GM23338 (cell line): Measurements from ENCODE around the gene CTBP2.

Experiments
- CTCF ChIP-seq, 2 experiments: fragments of 200-600 bp in 1 of 2; sonication (generic) in 1 of 2; conservative IDR thresholded peaks; 2 replicates each; pipeline versions ENCODE4 v1.5.1 to v1.6.1; 2016 to 2017; ENCODE audit warnings: antibody characterized with exemption in 2 of 2, low read depth in 2 of 2, mild to moderate bottlenecking in 2 of 2, moderate library complexity in 1 of 2
- EZH2 ChIP-seq: fragments of 200-600 bp; sonication (generic); IDR thresholded peaks from one replicate; pipeline ENCODE4 v1.8.0; 2017; ENCODE audit warnings: antibody characterized with exemption, mild to moderate bottlenecking, low read depth; ENCODE audit not compliant: unreplicated experiment
- EZH2phosphoT487 ChIP-seq: fragments of 200-600 bp; sonication (generic); IDR thresholded peaks from one replicate; pipeline ENCODE4 v1.8.1; 2018; ENCODE audit warnings: antibody characterized with exemption; ENCODE audit not compliant: unreplicated experiment
- JUNB ChIP-seq: IDR thresholded peaks from one replicate; pipeline ENCODE4 v1.6.1; 2016; ENCODE audit warnings: antibody characterized with exemption; ENCODE audit not compliant: unreplicated experiment
- NANOG ChIP-seq: IDR thresholded peaks from 2 replicates; pipeline ENCODE4 v1.6.1; 2016; ENCODE audit warnings: antibody characterized with exemption, borderline replicate concordance
- POLR2AphosphoS5 ChIP-seq: IDR thresholded peaks from 2 replicates; pipeline ENCODE4 v1.6.1; 2016; ENCODE audit warnings: antibody characterized with exemption, low read depth

- TF ChIP-seq NANOG: no peak
- no peak for TF ChIP-seq CTCF (conservative IDR thresholded peaks at IDR 0.05; ENCODE audit: low read depth in 2 of 2)
- no peak for TF ChIP-seq POLR2AphosphoS5
- TF ChIP-seq EZH2phosphoT487: no peak
- no peak for TF ChIP-seq JUNB
- no peak for TF ChIP-seq EZH2
These were observed 183.2 kb downstream of the CTBP2 start for GRCh38 chr10:124977161-124977560.
